ENCODE data around the gene SEC14L1.

The SEC14L1 gene

GRCh38 chr17:77163511-77164280 lies 22.9 kb downstream of the SEC14L1 start:
- no peak for DNase-seq

DNA sequence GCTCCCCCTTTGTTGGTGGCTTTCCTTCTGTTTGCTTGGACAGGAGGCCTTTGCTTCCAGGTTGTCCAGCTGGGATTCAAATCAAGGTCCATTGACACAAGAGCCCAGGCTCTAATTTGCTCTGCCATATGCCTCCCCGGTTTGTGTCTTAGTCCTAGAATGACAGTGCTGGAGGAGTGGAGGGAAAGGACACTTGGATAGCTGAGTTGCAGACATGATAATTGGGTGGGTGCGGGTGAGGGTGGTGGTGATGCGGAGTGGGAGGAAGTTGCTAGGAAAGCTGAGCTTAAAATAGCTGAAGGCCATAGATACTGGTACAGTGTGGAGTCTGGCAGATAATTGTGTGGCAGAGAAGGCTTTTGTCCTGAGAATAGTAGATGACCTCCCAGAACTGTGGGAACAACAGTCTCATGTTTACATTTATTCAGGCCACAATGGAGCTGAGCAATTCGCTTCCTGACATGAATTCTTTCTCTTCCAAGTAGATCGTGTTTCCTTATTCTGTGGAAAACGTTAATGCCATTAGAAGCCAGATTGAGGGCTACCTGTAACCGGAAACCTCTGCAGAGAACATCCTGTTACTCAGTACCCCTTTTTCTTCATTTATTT lies 23.8 kb downstream of the SEC14L1 start:
- DNase-seq = no peak

GRCh38 chr17:77165577-77165976 lies 24.8 kb downstream of the SEC14L1 start:
- DNase-seq = no peak

DNA sequence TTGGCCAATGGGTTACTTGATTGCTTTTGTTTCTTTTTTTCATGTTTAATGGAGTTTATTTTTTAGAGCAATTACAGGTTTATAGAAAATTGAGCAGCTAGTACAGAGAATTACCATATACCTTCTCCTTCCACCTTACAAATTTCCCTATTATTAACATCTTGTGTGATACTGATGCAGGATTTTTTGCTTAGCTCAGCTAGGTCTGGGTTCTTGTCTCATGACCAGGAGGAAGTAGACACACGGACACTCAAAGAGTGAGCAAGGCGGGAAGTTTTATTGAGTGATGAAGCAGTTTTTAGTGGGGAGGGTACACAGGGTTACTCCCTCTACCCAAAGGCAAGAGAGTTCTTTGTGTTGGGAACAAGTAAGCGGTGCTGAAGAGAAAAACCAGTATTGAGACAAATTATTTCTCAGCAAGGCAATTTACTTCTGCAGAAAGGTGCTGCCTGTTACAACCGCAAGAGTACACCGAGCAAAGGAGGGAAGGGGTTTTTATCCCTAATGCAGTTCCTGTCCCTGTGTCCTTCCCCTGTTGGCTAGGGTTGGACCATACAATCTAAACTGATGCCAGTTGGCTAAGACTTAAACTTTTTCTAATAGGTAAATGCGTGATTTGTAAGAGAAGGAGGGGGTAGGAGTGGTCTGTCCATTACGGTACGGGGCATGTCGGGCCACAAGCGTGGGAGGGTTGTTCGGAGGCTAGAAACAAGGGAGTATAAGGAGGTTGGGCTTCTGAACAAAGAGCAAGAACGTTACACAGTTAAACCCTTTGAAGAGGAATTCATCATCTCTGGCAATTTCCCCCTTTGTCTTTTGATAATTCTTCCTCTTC lies 26.9 kb downstream of the SEC14L1 start:
- DNase-seq = no peak

GRCh38 chr17:77173104-77173503 lies 32.3 kb downstream of the SEC14L1 start:
- DNase-seq = no peak

GRCh38 chr17:77174928-77175661 lies 34.3 kb downstream of the SEC14L1 start:
- DNase-seq = no peak

DNA sequence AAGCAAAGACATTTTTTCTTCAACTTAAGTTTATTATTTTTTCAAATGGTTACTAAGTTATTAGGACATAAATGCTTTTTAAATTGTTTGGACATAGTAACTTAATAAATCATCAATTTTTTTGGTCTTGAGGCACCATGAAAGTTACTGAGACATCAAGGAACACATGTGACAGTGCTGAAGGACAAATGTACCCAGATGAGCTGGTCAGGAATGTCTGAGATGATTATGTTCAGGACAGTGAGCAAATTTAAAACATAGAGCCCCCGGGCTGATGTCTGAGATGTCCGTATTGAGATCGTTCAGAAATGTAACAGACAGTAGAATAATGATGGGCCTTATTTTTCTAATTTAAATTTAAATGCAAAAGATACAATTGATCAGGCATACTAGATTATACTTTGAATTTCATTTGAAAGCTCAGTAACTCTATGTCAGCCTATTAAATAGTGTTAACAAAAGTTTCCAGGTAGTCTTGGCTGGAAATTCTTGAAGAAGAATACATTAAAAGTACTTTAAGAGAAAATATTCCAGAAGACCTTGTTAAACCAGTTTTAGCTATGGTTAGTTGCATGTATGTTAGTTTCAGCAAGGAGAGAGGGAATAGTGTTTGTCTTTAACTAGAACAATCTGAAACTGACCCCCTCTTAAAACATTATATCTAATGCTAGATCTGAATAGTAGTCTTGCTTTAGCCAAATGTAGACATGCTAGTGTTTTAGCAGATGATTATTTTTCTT lies 36.4 kb downstream of the SEC14L1 start:
- no peak for DNase-seq

DNA sequence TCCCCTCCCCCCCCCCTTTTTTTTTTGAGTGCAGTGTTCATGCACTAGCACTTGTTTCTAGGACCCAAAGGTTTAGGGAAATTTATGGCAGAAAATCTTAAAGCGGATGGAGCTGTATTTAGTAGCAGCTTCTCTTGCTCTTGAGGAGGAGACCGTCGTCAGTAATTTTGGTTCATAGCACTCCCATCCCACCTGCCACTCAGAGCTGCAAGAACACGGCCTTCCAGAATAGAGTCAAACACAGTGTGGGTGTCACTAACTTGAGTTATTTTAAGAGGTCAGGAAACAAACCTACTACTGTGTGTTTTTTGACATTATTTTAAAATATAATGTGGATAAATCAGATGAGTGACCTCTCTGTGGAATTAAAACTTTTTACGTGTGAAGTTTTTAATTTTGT lies 37.3 kb downstream of the SEC14L1 start:
- no peak for DNase-seq

DNA sequence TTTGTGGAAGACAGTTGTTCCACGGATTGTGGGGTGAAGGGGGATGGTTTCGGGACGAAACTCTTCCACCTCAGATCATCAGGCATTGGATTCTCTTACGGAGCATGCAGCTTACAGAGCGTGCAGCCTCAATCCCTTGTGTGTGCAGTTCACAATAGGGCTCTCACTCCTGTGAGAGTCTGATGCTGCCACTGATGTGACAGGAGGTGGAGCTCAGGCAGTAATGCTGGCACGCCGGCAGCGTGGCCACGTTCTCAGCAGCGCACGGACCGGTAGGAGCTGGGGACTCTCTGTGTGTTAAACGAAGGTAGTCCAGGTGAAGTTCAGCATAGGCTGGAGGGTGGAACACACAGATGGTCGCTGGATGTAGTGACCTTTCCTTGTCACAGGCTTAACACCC lies 37.8 kb downstream of the SEC14L1 start:
- no peak for DNase-seq

DNA sequence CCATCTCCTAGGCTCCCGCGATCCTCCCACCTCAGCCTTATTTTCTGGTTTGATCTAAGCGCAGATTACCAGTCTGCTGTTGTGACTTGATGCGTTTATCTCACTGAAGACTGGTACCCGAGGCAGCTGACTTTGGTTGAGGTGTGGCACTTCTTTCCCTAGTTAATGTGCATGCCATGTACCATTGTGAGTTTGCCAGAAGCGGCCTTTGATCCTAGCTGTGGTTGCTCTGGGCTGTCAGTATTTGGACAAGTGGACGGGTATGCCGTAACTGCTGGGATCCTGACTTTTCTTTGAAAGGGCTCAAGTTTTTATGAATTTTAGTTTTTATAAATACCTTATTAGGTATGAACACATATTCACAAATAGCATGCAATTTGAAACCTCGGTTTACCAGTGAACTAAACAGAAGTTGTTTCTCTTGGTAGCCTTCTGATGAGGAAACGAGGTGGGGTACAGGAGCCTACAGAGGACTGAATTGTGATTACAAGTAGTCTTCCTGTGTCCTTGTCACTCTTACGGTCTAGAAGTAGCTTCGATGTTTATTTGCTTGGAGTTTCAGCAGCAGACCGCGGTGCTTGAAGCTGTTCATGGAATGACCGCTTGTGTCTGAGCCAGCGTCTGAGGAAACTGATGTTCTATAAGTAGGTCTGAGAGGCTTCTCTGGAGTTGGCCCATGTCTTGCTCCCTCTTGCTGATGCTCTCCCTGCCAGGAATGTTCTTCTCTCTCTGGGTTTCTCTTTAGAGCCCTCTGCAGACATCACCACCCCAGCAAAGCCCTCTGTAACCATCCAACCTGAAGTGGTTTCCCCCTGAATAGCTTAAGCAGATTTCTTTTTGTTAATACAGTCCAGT lies 40.0 kb downstream of the SEC14L1 start:
- no peak for DNase-seq

DNA sequence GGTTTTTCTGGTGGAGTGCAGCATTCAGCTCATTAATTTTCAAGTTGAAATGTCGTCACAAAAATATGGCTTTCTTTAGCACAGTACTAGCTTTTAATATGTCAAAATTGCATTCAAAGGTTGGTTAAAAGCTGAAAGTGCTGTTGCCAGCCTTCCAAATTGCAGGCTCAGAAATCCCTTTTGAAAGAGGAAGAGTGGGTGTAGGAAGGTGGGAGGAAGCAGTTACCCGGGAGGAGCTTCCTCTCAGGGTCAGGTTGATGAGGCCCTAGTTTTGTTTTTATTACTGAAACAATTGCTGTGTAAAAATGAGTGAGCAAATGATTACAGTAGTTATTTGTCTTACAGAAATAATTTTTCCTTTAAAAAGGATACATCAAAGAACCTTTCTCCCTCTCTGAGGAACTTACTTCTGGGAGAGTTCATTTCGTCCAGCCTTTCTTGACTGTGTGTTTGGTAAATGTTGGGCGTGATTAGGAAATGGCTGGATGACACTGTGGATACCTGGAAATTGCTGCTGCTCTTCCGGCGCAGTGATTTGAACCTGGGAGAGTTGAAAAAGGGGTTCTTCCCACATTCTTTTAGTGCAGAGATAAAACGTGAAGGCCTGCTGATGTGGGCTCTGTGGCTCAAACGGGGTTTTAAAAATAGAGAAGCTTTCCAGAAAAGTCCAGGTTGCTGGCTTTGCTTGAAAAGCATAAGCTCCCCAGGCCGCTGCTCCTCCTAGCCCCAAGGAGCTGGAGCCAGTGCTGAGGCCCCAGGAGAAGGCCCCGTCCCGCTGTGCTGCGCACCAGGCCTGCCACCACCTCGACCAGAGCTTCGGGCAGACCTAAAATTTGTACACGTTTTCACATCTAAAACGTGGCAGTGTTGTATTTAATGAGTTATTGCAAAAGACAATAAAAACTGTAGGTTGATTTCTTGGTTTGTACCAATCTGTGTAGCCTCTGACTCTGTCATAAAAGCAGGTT lies 41.7 kb downstream of the SEC14L1 start:
- DNase-seq = no peak

DNA sequence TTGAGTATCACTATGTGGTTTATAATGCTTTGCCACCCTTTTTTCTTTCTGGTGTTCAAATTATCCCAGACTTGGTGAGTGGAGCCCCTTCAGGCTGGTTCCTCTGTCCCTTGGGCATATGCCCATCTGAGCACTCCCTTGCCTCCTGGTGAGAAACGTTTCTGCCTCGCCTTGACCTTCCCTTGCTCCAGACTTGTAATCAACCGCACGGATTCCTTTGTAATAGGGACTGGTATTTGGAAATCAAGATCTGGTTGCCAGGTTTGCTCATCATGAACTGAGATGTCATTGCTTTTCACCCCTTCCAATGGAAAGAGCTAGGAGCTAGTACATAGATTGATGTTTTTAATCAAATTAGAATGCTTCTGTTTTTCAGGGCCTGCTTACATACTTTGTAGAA lies 43.7 kb downstream of the SEC14L1 start:
- DNase-seq = no peak

DNA sequence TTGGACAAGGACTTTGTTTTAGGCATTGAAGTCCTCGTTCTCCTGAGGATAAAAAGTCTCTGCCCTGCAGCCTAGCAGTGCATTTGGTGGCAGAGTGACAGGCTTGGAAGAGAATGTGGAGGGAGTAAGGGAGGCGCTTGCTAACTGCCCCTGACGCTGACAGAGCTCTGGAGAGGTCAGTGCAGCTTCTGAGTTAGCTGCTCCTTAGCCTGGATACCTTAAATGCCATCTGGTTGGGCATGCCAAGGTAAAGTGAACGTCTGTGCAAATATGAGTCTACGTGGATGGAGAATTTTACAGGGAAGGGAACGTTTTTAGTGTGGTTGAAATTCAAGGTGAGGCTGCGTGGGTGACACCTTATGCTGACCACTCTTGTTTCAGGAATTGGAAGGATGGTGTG lies 44.4 kb downstream of the SEC14L1 start:
- DNase-seq = no peak

- no peak for DNase-seq
Measured at GRCh38 chr17:77186141-77186604, 45.4 kb downstream of the SEC14L1 start.

DNA sequence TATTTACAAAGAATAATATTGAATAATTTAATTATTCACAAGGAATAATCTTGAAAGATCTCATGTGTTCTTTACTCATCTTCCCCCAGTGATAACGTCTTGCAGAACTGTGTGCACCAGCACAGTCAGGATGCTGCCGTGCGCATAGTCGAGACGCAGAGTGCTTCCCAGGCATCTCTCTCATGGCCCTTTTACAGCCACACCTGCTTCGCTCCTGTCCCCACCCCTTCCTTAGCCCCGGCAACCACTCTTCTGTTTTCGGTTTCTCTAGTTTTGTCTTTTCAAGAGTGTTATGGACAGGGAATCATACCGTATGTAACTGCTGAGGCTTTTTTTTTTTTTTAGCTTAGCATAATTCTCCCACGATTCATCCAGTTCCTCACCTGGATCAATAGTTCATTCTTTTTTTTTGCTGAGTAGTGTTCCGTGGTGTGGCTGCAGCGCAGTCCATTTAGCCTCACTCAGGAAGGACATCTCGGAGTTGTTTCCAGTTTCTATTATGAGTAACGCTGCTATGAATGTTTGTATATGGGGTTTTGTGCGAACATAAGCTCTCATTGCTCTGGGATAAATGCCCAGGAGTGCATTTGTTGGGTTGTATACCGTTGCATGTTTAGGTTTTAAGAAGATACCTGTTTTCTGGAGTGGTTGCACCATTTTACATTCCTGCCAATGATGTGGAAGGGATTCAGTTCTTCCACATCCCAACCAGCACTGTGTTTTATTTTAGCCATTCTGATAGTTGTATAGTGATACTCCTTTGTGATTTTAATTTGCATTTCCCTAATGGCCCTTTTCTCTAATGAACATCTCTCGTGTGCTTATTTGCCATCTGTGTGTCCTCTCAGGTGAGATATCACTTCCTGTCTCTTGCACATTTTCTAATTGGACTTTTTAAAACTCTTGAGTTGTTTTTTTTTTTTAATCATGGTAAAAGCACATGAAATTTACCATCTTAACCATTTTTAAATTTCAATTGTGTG lies 47.6 kb downstream of the SEC14L1 start:
- no peak for DNase-seq

DNA sequence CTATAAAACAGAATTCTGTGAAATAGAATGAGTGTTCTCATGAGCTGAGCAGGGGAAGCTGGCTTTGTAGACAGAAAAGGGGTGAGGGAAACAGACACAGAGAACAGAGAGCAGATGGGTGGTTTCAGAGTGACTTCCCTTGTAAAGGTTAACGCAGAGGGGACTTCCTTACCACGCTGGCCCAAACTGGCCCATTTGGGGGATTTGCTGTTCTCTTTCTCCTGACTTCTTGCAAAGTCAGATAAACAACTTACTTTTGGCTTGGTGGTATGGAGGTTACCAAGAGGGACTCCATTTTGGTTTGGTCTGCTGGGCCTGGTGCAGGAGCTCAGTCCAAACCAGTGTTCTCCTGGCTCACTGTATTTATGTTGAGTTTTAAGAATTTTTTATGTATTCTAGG lies 48.4 kb downstream of the SEC14L1 start:
- no peak for DNase-seq

DNA sequence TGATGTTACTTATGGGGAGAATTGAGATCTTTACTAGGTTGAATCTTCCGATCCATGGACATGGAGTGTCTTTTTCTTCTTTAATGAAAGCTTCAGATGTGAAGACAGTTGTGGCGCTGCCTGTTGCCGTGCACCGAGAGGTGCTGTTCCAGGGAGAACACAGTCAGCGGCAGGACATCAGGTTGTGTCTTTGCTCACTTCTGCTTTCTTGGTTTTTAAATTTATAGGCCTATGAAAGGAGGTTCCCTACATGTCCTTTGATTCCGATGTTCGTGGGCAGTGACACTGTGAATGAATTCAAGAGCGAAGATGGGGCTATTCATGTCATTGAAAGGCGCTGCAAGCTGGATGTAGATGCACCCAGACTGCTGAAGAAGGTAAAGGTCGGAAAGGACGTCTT lies 49.8 kb downstream of the SEC14L1 start:
- no peak for DNase-seq

GRCh38 chr17:77191244-77191643 lies 50.5 kb downstream of the SEC14L1 start:
- DNase-seq = no peak

GRCh38 chr17:77193653-77194052 lies 52.9 kb downstream of the SEC14L1 start:
- DNase-seq = no peak

Measured in NCI-H187 (cell line).